ENCODE results near the gene MAP3K14. TPM values are rescaled to one million over a fixed set of nuclear protein-coding genes. Genes with fewer than 3 reads are reported as not detected.

Gene MAP3K14
- polyA plus RNA-seq, 1 of the 3 experiments (the other 2 are of a cell fraction): 11.9 TPM

DNA sequence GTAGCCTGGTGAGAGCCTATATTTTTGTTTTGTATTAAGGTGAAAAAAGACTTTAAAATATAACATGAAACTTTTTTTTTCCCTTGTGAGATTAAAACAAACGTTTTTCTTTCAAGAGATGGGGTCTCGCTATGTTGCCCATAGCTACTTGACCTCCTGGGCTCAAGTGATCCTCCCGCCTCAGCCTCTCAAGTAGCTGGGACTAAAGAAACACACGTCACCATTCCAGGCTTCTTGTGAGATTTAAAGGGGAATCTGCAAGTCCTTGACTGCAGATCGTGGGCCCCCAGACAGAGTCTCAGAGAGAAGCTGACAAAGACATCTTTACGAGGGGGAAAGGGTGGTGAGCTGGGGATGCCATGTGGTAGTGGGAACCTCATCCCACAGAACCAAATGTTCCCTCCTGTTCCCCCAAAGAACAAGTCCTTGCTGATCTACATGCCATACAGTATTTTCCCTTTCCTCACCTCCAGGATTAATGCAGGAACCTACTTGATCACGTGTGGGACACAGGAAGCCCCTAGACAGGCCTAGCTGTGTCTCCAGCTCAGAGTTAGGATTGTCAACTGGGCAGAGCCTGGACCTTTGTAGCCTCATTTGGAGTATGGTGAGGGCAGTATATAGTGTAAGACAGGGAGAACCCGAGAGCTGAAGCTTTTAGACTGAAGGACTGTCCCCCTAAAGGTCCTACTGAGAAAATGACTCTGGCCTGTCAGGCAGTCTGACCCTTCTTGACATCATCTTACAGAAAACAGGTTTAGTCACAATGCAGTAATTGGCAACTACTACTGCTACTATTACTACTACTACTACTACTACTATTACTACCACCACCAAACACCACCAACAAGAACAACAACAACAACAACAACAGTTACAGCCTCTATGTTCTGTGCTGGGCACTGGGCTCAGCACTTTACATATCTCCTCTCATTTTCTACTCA lies 4.1 kb downstream of the MAP3K14 start:
- Histone ChIP-seq H3K9ac (peak overlapping the region; percentile 17; the same call in 1 of the 2 replicates), H3K4me1 (ENCODE audit: control insufficient read depth in 1 of 2, insufficient read depth in 2 of 2, low read depth in 1 of 2, low read length in 1 of 2) (peaks cover 38 to 52% of the 10 kb centered on the region in 2 experiments), H3K27ac (ENCODE audit: low read depth in 2 of 2, low read length in 1 of 2) (peak overlapping the region; percentile 65 to 85; a peak in 3 of 4 replicates), H3K27me3 (ENCODE audit: insufficient read depth) (no peaks in the 10 kb centered on the region), H3K36me3 (replicated peaks in 1 of 2; ENCODE audit: control insufficient read depth in 1 of 2, insufficient read depth in 2 of 2, low read length in 1 of 2) (peaks cover 8 to 10% of the 10 kb centered on the region in 2 experiments), H3K9me2 (no peaks in the 10 kb centered on the region), H3K4me2 (peak overlapping the region; percentile 92), H3K79me2 (ENCODE audit: insufficient read depth) (peaks cover 89% of the 10 kb centered on the region), H4K20me1 (ENCODE audit: insufficient read depth) (peaks cover 63% of the 10 kb centered on the region), H3K4me3 (ENCODE audit: low read depth in 2 of 2, low read length in 1 of 2) (peak overlapping the region in 1 of 2 experiments; percentile 93; a peak in 2 of 4 replicates), H2AFZ (ENCODE audit: low read depth) (no peak overlapping the region), H3F3A (replicated peaks; ENCODE audit: insufficient read depth) (peaks cover 21% of the 10 kb centered on the region), H3K9me3 (no peaks in the 10 kb centered on the region)
- POLR2A ChIA-PET: interaction anchor here (0.5 to 1.2 kb wide), 3 partner anchors 14 to 151 kb away, joined by 3 read pairs; partner anchors contain the start of gene HEXIM2
- TF ChIP-seq, protein P1, sequence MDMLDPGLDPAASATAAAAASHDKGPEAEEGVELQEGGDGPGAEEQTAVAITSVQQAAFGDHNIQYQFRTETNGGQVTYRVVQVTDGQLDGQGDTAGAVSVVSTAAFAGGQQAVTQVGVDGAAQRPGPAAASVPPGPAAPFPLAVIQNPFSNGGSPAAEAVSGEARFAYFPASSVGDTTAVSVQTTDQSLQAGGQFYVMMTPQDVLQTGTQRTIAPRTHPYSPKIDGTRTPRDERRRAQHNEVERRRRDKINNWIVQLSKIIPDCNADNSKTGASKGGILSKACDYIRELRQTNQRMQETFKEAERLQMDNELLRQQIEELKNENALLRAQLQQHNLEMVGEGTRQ (IDR thresholded peaks at IDR 0.05; ENCODE audit: borderline replicate concordance, low read depth, low read length): no peak
- TF ChIP-seq FOXJ3 (CRISPR knock-in tag; IDR thresholded peaks at IDR 0.05): no peak
- DNase-seq: no peak
- CTCF ChIA-PET: interaction anchor here (1.2 to 5.8 kb wide), 13 partner anchors 10 to 177 kb away, joined by 3 to 41 read pairs (median 5); partner anchors contain the start of gene ACBD4
- WGBS (ENCODE audit: low lambda C conversion rate): 62% methylated on average over 8 of the region's 8 CpGs

DNA sequence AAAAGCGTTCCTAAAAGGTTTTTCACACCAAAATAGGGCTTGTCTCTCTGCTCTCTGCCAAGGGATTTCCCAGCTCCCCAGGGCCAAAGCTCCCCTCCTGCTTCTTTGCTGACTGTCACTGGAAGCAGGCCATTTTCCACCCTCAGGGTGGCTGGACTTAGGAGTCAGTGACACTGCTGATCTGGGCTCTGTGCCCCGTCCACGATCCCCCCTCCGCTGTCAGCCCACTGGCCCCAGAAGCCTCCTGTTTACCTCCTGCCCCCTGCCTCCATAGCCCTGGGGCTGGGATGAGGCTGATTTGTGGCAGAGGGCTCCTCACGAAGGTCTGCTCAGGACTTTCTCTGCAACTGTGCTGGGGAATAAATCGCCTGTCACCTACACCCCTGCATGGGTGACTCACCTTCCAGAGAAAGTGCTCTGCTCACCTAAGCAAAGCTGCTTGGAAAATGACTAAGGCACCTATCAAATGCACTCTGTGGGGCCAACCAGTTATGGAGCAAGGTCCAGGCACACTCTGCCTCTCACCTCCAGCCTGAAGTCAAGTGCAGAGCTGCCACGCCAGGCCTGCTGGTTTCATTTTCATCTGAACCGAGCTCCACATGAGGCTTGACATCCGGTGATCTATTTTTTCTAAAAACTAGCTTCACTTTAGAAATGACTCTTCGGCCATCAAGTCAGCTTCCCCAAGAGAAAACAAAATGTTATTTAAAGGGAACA lies 4.9 kb downstream of the MAP3K14 start:
- WGBS (ENCODE audit: low lambda C conversion rate): 33% methylated on average over 9 of the region's 10 CpGs
- Histone ChIP-seq H3K4me2 (peak overlapping the region; percentile 92), H3K9me2 (no peaks in the 10 kb centered on the region), H3K4me3 (ENCODE audit: low read depth in 2 of 2, low read length in 1 of 2) (peak overlapping the region in 1 of 2 experiments; percentile 16; a peak in 2 of 4 replicates), H3K27me3 (ENCODE audit: insufficient read depth) (no peaks in the 10 kb centered on the region), H3K9ac (peak overlapping the region; percentile 17; the same call in 1 of the 2 replicates), H3K79me2 (ENCODE audit: insufficient read depth) (peaks cover 93% of the 10 kb centered on the region), H3F3A (replicated peaks; ENCODE audit: insufficient read depth) (peaks cover 23% of the 10 kb centered on the region), H3K9me3 (no peaks in the 10 kb centered on the region), H3K27ac (ENCODE audit: low read depth in 2 of 2, low read length in 1 of 2) (peak overlapping the region; percentile 65 to 85), H3K36me3 (replicated peaks in 1 of 2; ENCODE audit: control insufficient read depth in 1 of 2, insufficient read depth in 2 of 2, low read length in 1 of 2) (peaks cover 9 to 10% of the 10 kb centered on the region in 2 experiments), H4K20me1 (ENCODE audit: insufficient read depth) (peaks cover 68% of the 10 kb centered on the region), H3K4me1 (ENCODE audit: control insufficient read depth in 1 of 2, insufficient read depth in 2 of 2, low read depth in 1 of 2, low read length in 1 of 2) (peaks cover 38 to 49% of the 10 kb centered on the region in 2 experiments), H2AFZ (ENCODE audit: low read depth) (no peak overlapping the region)
- ChIA-PET CTCF (interaction anchor here (1.0 to 5.8 kb wide), 22 partner anchors 10 to 176 kb away, joined by 3 to 41 read pairs (median 5); partner anchors contain the start of gene ACBD4), POLR2A (interaction anchor here (0.9 to 1.2 kb wide), 5 partner anchors 13 to 151 kb away, joined by 3 read pairs; partner anchors contain the start of gene HEXIM2)
- peak; percentile 45 for DNase-seq
- TF ChIP-seq FOXJ3 (CRISPR knock-in tag; IDR thresholded peaks at IDR 0.05) (peak; percentile 57), EP300 (IDR thresholded peaks at IDR 0.05; ENCODE audit: borderline replicate concordance in 1 of 2, low read depth in 1 of 2, low read length in 1 of 2) (0 out of 4 replicates have a peak, but pooled peaks of 1 of the 2 experiments have one; percentile 6), MEF2A (IDR thresholded peaks at IDR 0.05; ENCODE audit: borderline replicate concordance, low read depth) (no peak), NFIC (IDR thresholded peaks at IDR 0.05; ENCODE audit: borderline replicate concordance) (peak; percentile 38), GABPA (IDR thresholded peaks at IDR 0.05; ENCODE audit: low read depth) (no peak), FOXM1 (IDR thresholded peaks at IDR 0.05; ENCODE audit: low read depth) (no peak), GATA2 (CRISPR knock-in tag; IDR thresholded peaks at IDR 0.05) (no peak), ELF1 (IDR thresholded peaks at IDR 0.05) (no peak), FOSL2 (IDR thresholded peaks at IDR 0.05; ENCODE audit: borderline replicate concordance, low read depth) (peak; percentile 57; the same call in 1 of the 2 replicates), SIN3A (IDR thresholded peaks at IDR 0.05; ENCODE audit: borderline replicate concordance, low read depth, low read length) (no peak), YY1 (IDR thresholded peaks at IDR 0.05; ENCODE audit: low read depth) (no peak), RAD21 (IDR thresholded peaks at IDR 0.05; ENCODE audit: low read length) (no peak)
- TF ChIP-seq, protein P2, sequence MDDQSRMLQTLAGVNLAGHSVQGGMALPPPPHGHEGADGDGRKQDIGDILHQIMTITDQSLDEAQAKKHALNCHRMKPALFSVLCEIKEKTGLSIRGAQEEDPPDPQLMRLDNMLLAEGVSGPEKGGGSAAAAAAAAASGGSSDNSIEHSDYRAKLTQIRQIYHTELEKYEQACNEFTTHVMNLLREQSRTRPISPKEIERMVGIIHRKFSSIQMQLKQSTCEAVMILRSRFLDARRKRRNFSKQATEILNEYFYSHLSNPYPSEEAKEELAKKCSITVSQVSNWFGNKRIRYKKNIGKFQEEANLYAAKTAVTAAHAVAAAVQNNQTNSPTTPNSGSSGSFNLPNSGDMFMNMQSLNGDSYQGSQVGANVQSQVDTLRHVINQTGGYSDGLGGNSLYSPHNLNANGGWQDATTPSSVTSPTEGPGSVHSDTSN (IDR thresholded peaks at IDR 0.05): peak; percentile 44
- TF ChIP-seq, protein P3, sequence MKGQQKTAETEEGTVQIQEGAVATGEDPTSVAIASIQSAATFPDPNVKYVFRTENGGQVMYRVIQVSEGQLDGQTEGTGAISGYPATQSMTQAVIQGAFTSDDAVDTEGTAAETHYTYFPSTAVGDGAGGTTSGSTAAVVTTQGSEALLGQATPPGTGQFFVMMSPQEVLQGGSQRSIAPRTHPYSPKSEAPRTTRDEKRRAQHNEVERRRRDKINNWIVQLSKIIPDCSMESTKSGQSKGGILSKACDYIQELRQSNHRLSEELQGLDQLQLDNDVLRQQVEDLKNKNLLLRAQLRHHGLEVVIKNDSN (IDR thresholded peaks at IDR 0.05; ENCODE audit: borderline replicate concordance, low read depth): no peak
- TF ChIP-seq, protein P1 (IDR thresholded peaks at IDR 0.05; ENCODE audit: borderline replicate concordance, low read depth, low read length): no peak
- TF ChIP-seq, protein P4, sequence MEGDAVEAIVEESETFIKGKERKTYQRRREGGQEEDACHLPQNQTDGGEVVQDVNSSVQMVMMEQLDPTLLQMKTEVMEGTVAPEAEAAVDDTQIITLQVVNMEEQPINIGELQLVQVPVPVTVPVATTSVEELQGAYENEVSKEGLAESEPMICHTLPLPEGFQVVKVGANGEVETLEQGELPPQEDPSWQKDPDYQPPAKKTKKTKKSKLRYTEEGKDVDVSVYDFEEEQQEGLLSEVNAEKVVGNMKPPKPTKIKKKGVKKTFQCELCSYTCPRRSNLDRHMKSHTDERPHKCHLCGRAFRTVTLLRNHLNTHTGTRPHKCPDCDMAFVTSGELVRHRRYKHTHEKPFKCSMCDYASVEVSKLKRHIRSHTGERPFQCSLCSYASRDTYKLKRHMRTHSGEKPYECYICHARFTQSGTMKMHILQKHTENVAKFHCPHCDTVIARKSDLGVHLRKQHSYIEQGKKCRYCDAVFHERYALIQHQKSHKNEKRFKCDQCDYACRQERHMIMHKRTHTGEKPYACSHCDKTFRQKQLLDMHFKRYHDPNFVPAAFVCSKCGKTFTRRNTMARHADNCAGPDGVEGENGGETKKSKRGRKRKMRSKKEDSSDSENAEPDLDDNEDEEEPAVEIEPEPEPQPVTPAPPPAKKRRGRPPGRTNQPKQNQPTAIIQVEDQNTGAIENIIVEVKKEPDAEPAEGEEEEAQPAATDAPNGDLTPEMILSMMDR (IDR thresholded peaks at IDR 0.05): no peak

Measured in SK-N-SH (cell line).